GM19463 (cell line): ENCODE measurements around the gene AGMO.

Experiments
- ATAC-seq: cut with Tn5 transposase; IDR thresholded peaks from one replicate; pipeline ENCODE4 v1.9.1; 2021; ENCODE audit warnings: mild to moderate bottlenecking, moderate library complexity; ENCODE audit not compliant: unreplicated experiment

Gene AGMO

DNA sequence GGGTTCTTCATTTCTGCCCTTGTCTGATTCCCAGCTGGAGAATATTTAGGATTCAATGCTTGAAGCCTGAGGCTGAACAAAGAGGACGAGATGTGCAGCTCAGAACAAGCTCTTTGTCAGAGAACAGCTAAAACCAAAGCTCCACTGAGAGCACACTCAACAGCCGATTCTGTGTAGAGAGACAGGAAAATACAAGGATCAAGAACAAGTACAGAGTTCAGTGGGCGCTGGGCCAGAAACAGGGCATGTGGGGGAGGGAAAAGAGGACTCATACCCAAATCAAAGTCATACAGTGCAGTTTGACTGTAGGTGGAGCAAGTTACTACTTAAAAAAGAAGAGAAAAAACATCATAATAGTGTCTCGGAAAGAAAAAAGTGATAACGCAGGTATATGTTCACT lies at the start of gene AGMO:
TSS of gene AGMO (minus strand) at position 181 of the 400 bp plus-strand sequence.
- ATAC-seq = no peak

DNA sequence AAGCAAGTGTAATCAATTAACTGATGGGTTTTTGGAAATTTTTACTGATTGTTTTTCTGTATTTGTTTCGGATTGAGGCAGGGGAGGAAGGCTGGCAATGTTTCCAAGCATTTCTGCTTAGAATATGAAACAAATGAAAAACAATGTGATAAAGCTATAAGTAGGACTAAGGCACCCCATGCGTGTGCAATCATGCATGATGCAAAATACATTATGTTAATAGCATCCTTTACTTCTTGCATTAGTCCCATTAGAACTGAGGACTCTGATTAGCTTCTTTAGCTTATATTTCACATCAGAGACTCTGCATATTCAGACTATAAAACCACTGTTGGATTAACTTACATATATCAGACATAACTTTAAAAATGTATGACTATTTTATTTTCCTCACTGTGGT lies 48.7 kb upstream of the AGMO start:
- ATAC-seq = no peak

DNA sequence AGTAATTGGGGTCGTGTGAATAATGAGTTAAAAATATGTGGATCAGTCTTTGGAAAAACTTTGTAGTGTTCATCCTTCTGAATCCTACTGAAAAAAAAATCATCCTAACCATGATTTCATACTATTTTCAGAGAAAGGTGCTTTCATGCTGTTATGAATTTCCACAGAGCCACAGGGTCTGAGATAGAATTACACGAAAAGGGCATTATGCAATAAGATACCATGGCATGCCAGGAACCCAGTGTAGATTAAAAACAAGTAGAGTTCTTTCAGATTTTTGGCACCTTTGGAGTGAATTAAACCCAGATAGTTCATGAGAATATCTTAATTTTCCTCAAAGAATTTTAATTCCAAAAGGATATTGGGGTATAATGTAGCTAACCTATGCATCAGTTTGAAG lies 47.5 kb upstream of the AGMO start:
- ATAC-seq = no peak

DNA sequence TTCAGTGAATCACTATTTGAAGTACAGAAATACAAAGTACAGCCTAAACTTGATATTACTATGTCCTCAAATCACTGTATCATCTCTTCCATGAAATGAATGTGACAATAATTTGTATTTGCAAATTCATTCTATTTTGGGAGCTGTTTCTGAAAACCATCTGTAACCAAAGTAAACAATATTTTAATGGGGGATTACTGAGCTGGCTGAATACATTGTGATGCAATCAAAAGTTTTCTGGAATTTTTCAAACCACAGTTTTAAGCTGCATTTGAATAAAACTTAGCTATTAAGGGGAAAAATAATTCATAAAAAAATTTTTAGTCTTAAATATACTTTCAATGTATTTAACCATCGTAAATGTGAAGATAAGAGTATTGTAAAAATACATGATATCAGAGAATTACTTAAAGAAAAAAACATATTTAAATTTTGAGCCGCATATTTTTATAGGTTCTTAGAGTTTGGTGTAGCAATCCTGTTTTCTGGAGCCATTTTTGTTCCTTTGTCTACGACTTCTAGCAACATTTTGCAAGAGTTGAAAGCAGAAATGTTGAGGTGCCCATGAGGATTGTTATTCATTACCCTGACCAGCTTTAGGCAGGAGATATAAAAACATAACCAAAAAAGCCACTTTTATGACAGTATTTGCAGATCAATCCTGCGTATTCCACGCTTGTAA lies 45.9 kb upstream of the AGMO start:
- ATAC-seq = no peak

DNA sequence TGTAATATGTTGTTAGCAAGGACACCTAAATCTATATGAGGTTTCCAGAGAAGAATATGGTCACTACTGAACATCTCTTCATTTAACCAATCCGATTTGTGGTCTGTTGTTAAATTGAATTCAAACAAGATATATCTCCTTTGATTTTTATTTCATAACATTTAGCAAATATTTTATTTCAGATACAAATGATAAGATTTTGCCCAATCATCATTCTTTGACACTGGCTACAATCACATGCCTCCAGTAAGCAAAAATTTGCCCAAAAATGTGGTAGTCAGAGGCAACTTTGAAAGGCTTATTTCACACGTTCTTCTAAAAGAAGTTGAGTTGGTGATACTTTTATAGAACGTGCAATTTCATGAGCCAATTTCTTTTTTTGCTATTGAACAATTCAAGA lies 44.7 kb upstream of the AGMO start:
- ATAC-seq = no peak

DNA sequence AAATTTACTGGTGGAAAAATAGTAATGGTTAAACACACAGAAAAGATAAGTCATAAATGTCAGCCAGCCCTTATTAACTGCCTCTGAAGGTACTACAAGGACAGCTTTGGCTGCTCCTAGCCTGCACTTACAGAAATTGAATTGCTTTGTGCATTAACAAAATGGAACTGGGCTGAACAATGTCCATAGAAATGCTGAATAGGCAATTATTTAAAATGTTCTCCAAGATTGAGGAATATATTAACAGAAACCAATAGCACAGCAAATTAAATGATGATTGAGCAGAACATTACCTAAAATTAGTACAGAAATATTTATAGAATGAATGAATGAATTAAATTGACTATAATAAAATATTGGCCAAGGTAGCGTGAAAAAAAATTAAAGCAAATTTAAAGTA lies 42.4 kb upstream of the AGMO start:
- no peak for ATAC-seq

DNA sequence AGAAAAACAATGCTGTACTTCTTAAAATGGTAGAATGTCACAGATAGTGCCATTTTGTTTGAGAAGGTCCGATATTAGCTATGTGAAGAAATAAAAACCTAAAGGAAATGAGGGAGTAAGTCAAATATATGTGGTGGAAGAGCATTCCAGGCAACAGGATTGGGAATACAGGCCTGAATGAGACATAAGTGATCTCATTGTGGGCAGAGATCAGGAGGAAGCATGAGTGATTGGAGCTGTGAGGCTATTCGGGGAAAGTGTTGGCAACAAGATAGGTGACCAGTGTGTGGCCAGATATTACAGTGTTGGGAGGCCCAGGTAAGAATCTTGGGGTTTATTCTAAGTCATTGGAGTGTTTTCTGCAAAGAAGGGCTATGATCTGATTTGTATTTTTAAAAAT lies 41.3 kb upstream of the AGMO start:
- ATAC-seq = no peak

DNA sequence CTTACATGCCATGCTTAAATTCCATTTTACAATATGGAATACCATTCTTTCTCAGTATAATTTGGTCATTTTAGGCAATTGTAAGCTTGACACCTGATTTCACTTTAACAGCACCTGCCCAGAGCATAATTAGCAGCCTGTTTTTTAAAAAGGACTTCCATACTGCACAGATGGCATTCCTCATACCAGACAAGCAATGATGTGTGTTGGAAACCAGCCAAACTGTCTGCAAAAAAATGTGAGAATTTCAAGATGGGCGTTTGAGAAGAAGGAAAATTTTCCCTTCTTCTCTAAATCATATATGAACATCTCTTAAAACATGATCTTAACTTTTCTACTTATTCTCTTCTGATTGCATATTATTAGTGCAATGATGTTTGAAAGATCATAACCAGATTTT lies 40.4 kb upstream of the AGMO start:
- no peak for ATAC-seq

DNA sequence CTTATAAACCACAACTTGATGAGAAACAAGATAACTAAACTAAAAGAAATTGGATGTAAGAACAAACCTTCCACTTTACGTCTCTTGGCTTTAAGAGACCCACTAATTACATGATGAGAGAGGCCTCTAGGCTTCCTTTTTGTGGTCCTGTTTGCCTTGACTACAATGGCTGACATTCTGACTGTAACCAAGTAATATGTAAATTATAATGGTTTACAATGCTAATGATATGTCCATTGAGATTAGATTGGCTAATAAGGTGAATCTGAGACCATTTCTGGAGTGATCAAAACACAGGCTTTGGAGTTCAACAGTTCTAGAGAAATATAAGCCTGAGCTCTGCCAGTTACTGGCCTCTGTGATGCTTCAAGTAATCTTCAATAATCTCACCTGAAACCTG lies 39.4 kb upstream of the AGMO start:
- no peak for ATAC-seq

DNA sequence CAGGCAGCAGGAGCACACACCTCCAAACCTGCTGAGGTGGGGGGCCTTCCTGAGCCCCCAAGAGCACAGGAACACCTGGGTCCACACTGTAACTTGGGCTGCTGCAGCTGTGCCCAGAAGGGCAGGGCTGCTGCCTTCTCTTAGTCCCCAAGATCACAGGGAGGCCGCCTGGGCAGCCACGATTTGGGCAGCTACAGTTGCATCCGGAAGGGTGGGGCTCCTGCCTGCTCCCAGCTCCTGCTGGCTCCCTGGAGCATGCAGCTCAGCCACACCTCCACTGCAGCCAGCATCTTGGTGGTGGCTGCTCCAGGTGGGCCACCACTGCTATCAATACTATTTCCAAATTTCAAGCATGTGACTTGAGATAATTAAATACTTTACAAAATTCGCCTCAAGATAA lies 38.5 kb upstream of the AGMO start:
- ATAC-seq = no peak

DNA sequence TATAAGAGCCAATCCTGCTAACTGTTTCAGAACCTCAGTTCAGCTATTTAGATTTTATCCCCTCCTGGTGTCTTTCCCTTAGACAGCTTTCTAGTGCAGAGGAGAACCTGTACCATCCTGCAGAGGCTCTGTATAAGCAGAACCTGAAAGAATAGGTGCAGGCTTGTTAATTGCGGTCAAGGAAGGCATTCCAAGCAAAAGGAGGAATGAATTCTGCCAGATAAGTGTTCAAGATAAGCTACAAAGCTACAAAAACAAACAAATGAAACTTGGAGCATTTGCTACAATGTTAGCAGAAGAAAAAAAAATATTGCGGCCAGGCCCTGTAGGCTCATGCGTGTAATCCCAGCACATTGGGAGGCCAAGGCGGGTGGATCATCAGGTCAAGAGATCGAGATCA lies 32.6 kb upstream of the AGMO start:
- ATAC-seq = no peak

DNA sequence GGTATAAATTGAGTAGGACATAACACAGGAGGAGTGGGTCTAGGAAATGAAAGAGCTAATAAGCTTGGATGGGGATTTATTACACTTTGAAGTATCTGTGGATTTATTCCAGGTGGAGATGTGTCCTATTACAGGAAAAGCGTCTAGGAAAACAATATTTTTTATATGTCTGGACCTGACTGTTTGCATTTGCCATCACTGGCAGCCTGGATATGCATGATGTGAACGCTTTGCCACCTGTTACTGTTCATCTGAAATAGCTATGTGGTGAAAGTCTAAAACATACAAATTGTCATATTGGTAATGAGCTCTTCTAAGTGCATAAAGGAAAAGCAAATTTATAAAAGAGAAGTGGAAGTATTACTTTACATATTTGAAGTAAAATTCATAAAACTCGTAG lies 31.6 kb upstream of the AGMO start:
- ATAC-seq = no peak

DNA sequence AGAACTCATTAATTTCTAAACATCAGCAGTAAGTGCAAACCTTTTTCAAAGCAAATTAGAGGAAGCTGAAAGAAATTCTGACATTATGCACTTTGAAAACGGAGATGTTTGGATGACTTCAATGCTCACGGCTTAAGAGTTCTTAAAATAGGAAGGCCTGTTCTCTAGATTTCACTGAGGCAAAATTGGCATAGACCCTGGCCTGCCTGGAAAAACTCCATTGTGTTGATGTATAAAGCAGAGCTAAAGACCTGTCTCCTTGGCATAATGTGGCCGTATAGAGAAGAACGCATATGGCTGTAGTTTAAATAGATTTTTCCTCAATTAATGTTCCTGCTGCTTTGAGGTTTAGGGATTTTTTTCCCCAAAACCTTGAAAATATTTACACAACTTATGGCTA lies 24.5 kb upstream of the AGMO start:
- no peak for ATAC-seq

DNA sequence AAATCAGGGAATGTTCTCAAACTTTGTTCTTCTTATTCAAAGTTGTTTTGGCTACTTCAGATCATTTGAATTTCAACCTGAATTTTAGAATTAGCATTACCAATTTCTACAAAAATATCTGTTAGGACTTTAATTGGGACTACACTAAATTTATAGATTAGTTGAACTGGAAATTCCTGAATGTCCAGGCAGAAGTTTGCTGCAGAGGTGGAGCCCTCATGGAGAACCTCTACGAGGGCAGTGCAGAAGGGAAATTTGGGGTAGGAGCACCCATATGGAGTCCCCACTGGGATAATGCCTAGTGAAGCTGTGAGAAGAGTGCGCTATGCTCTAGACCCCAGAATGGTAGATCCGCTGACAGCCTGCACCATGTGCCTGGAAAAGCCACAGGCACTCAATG lies 22.8 kb upstream of the AGMO start:
- ATAC-seq = no peak

DNA sequence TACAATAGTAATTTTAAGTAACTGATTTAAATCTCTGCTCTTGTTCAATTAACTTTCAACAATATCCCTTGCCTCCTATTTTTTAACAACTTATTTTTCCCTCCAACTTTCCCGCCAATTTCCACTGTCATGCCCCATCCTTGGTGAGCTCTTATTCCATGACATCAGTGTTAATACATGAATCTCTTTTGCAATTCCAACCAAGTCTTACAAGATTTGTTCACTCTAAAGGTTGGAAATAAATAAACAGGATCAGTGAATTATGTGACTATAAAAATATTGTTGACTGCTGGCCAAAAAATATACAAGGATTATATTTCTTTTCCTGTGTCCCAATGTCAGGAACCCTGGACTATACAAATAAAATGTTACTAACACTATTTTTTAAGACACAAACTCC lies 21.0 kb upstream of the AGMO start:
- ATAC-seq = no peak

DNA sequence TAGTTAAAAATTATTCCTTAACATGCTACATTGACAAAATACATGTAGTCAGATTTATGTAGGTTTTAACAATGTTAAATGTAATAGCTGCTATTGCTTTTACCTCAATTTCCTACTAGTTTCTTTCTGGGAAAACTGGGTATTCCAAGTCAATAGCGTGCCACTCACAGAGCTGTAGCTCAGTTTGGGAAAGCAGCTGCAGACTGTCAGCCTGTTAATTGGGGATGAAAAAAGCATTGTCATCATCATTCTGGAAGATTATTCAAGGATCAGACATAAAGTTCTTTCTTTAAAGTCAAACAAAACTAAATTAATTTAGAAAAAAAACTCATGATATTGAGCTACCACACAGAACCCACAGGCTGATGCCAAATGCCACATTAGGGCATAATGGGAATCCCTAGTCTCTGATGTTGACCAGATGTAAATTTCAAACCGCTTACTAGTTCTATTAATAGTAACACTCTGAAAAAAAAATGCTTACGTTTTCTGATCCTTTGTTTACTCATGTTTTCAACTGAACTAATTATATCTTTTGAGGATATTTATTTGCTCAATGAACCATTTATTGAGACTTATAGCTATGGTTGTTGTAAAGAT lies 19.6 kb upstream of the AGMO start:
- ATAC-seq = no peak

DNA sequence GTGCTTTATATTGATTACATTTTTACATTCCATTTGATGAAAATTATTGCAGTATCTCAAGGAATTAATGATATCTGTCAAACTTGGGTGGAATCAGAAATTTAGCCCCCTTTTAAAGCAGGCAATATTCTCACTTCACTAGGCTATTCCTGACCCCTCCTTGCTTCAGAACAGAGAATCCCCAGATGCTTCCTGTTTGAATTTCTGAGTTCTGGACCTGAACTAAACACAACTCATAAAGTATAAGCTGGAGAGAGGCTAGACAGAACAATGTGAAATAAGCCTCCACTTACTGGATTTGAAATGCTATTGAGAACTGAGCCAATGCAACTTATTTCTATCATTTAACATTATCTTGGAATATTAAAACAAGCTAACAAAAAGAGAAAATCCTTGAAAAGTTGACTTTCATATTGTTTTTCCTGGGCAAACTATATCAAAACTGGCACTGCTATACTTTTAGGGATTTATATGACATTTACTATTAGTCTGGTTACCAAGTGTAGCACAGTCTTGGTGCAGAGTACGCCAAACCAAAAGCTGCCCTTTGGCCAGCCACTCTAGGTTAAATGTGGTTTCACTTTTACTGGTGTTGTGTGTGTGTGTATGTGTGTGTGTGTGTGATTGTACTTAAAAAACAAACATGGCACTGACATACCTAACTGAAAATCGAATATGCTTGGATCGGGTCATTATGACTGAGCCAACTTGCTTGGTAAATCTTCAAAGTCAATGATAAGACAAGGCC lies 19.0 kb upstream of the AGMO start:
- no peak for ATAC-seq

DNA sequence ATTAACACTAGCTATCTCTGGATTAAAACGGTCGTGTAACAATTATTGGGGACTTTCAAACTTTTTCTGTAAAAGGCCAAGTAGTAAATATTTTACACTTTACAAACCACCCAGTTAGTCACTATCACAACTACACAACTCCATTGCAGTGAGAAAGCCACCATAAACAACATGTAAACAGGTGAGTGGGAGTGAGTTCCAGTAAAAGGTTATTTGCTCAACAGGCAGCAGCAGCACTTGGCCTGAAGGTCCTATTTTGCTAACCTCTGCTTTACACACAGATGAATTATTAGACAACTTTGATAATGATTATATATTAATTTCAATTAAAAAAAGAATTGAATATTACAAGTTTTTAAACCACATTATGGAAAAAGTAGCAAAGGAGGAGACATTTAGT lies 15.8 kb upstream of the AGMO start:
- no peak for ATAC-seq

DNA sequence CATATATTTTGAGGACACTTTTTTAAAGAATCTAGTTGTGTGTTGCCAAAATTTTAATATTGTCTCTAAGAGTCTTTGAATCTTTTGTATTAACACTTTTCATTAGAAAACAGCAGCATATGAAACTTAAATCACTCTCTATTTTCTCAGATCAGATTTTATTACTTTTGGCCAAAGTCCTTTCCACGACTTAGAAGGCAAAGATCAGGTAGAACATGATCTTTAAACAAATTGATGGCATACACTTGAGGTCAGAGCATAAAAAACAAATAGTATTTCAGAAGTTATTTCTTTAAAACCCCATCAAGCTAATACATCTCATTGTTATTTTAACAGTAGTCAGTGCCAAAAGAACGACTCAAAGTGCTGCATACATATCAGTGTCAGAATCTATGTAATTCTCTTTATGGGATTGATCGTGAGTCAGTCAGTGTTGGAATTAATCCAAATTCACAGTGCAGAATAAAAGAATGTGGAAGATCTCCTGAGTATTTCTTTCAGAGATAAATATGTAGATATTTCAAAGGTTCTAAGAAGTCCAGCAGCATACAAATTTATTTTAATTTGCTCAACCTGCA lies 9.6 kb upstream of the AGMO start:
- no peak for ATAC-seq

DNA sequence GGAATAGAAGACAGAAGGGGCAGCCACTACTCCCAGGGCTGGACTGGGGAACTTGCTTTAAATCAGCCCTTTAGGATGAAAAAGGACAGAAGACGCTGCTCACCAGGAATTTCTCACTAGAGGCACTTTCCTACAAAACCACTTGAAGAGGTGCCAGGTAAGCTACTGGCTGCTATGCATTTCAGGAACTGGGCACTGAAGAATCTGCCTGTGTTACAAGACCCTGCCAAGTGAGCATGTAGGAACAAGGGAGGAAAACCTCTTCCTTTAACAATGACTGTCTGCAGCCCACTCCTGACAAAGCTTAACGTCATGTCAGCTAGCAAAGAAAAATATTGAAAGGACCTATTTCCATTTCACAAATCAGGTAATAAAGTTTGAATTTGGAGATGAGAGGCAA lies 5.8 kb upstream of the AGMO start:
- ATAC-seq = no peak

DNA sequence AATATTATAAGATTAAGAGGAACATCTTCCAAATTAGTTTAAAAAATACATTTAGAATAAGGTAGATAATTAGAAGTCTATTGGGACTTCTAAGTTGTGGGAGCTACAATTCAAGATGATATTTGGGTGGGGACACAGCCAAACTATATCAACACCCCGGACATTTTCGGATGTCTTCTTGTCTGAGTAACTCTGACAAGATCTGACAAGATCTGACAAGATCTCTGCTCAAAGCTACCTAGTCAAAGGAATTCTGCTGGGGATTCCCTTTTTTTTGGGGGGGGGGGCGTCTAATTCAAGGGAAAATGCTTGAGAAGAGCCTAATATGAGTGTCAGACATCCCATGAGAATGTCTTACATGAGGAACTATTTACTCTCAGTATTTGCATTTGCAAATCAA lies 5.2 kb upstream of the AGMO start:
- ATAC-seq = no peak

DNA sequence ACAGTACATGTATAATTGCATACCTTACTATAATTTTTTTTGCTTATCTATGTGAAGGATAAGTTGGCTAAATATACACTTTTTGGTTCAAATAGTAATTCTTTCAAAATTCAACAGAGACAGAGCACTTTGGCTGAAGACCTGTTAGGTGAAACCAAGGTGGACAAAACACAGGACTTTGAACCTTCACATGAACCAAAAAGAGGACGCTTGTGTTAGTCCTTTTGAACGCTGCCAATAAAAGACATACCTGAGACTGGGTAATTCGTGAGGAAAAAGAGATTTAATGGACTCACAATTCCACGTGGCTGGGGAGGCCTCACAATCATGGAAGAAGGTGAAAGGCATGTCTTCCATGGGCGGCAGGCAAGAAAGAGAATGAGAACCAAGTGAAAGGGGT lies 4.7 kb upstream of the AGMO start:
- ATAC-seq = no peak
